Spleen (tissue), 7 donors: Measurements from ENCODE around the gene FLNB.

Experiments
- CTCF ChIP-seq, 11 experiments: fragments of 200-600 bp in 7 of 11; fragments of 450-650 bp in 4 of 11; sonication (generic) in 4 of 11; IDR thresholded peaks in 8 of 11; conservative IDR thresholded peaks in 3 of 11; 1 replicate in 7 of 11; 2 replicates in 4 of 11; pipeline versions ENCODE4 v1.4.0 to v1.8.0; 2016 to 2021; ENCODE audit warnings: antibody characterized with exemption in 11 of 11, inconsistent platforms in 4 of 11, mild to moderate bottlenecking in 1 of 11
- POLR2A ChIP-seq, 3 donors: fragments of 450-650 bp; IDR thresholded peaks; one replicate each; pipeline ENCODE4 v1.5.1; 2017; ENCODE audit warnings: antibody characterized with exemption in 3 of 3, mild to moderate bottlenecking in 1 of 3
- POLR2AphosphoS5 ChIP-seq, 3 donors: sonication (generic); formaldehyde crosslinking; IDR thresholded peaks; one replicate each; pipeline ENCODE4 v1.5.1; 2017; ENCODE audit warnings: antibody characterized with exemption in 3 of 3
- donor health status: DM: no; HTN: no; CAD: no; lungs with moderate emphysema.
- donor health status: DM: no; HTN: no; CAD: no.
- donor health status: DM: no; HTN: no; CAD: no.

GRCh38 chr3:58150810-58151199 is 142.6 kb downstream of the FLNB start:
- no peak for TF ChIP-seq CTCF (IDR thresholded peaks at IDR 0.05 in 8 of 11, conservative IDR thresholded peaks at IDR 0.05 in 3 of 11)
- no peak for TF ChIP-seq POLR2AphosphoS5 (IDR thresholded peaks at IDR 0.05)
- no peak for TF ChIP-seq POLR2A (IDR thresholded peaks at IDR 0.05)
